Measurements from ENCODE around the gene DTNBP1.
"Not testable (repeated sequence)": the region's sequence is repeated elsewhere in the genome, so short reads cannot be mapped to it uniquely, and the experiment has no call there.

The DTNBP1 gene

GRCh38 chr6:15666896-15667295 is 4.1 kb upstream of the DTNBP1 start:
- not testable (repeated sequence) for DNase-seq (ENCODE audit: low read depth)

DNA sequence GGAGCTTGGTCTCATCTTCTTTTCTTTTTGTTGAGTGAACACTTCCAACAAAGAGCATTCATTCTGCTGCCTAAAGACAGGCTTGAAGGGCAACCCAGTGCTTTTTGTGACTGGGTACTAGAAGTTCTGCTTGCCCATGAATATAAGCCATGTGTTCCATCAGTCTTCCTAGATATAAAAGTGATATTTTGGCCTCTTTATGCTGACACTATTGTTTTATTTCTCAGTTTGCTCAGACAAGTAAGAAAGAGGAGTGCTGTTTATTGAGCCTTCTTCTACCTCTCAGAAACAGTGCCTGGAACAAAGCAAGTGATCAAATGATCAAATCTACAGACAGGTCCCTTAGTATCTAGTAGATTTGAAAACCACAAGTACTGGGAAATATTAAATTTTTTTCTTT is 2.4 kb upstream of the DTNBP1 start:
- no peak for DNase-seq (ENCODE audit: low read depth)

GRCh38 chr6:15663130-15663871 is 473 bp upstream of the DTNBP1 start:
- no peak for DNase-seq (ENCODE audit: low read depth)

DNA sequence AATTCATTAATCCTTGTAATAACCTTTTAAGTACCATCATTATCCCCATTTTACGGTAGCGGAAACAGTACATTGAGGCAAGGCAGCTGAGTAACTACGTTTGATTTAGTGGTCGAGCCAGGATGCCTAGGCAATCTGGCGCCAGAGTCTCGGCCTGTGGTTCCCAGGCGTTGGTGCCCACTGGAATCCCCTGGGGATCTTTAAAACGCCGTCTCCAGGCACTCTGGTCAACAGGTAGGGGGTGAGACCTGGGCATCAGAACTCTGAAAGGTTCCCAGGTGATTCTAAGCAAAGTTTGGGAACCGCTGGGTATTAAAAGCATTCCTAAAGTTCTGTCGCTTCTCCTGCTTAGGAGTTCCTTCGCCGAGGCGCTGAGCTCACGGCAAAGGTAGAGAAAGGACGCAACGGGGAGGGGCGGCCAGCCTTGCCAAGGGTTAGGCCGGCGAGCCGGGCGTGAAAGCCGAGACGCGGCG is 939 bp downstream of the DTNBP1 start:
- no peak for DNase-seq (ENCODE audit: low read depth)

- no peak for DNase-seq (ENCODE audit: low read depth)
Observed at GRCh38 chr6:15659181-15659580, 3.6 kb downstream of the DTNBP1 start.

GRCh38 chr6:15658181-15658744 is 4.6 kb downstream of the DTNBP1 start:
- DNase-seq (ENCODE audit: low read depth): no peak

DNA sequence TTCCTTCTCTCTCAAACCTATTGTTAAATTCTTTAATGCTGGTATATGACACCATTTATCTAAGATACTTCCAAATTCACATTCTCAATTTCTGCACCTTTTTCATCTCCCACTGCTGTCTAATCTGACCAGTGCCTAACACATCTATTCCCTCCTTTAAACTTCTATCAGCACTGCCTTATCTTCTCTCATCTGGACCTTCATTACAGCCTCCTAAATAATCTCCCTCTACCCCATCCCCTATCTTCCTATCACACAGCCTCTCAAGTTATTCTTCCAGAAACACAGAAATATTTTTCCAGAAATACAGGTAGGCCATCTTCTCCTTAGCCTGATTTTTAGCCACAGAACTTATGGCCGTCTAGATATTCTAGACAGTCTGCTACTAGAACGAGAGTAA is 5.5 kb downstream of the DTNBP1 start:
- DNase-seq (ENCODE audit: low read depth): no peak

- DNase-seq (ENCODE audit: low read depth): no peak
Observed at GRCh38 chr6:15656145-15656544, 6.7 kb downstream of the DTNBP1 start.

DNA sequence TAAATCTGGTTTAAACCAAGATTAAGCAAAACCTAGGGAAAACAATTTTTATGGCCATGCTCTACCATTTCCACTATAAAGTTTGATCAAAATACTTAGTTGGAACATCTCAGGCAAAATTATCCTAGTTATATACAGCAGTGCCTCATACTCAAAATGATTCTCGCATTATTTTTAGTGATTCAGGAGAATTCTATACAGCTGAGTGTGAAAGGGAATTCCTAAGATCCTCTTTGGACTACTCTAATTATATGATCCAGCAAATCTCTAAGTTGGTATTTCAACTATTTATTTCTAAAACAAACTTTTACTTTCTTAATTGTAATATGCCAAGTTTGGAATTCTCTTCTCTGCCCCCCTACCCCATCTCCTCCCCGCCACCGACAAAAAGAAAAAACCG is 8.6 kb downstream of the DTNBP1 start:
- DNase-seq (ENCODE audit: low read depth): no peak

GRCh38 chr6:15653581-15653980 is 9.2 kb downstream of the DTNBP1 start:
- DNase-seq (ENCODE audit: low read depth): no peak

- peak; percentile 37 for DNase-seq (ENCODE audit: low read depth)
Observed at GRCh38 chr6:15650004-15650559, 12.7 kb downstream of the DTNBP1 start.

GRCh38 chr6:15644904-15645303 is 17.9 kb downstream of the DTNBP1 start:
- no peak for DNase-seq (ENCODE audit: low read depth)

DNA sequence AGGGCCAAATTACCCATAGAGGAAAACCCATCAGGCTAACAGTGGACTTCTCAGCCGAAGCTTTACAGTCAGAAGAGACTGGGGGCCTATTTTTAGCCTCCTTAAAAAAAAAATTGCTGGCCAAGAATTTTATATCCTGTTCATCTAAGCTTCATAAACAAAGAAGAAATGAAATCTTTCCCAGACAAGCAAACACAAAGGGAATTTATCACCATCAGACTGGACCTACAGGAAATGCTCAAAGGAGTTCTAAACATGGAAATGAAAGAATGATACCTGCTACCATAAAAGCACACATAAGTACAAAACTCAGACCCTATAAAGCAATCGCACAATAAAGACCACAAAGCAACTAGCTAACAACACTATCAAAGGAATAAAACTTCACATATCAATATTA is 19.3 kb downstream of the DTNBP1 start:
- DNase-seq (ENCODE audit: low read depth): no peak

DNA sequence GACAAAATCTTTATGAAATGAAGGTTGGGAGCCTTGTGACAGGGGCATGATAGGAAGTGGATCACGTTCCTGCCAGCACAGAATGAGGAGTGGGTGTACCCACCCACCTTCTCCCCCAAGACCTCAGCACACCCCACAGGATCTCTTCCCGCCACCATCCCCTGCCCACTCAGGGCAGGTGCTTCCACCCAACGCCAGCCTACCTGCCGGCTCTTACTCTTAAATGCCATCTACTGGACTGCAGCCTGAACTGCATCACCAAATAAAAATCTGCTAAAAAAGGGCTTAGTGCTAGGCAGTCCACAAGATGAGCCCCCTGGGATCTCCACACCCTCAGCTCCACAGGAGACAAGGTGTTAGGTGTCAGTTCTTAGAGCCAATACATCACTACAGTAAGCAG is 20.6 kb downstream of the DTNBP1 start:
- no peak for DNase-seq (ENCODE audit: low read depth)

- no peak for DNase-seq (ENCODE audit: low read depth)
Observed at GRCh38 chr6:15638373-15638772, 24.5 kb downstream of the DTNBP1 start.

DNA sequence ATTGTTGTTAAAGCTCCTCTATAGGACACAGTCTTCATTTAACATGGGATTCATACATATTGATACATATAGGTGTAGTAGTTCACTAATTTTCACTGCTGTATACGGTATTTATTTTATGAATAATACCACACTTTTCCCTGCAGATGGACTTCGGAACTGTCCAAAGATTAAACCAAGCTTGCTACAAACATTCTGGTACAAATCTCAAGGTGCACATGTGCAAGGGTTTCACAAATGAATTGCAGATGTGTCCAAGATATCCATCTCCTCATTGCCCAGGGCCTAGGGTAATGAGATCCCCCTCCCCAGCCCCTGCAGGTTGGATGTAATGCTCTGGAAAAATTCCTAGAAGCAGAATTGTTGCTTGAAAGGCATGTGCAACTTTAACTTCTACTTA is 31.4 kb downstream of the DTNBP1 start:
- no peak for DNase-seq (ENCODE audit: low read depth)

DNA sequence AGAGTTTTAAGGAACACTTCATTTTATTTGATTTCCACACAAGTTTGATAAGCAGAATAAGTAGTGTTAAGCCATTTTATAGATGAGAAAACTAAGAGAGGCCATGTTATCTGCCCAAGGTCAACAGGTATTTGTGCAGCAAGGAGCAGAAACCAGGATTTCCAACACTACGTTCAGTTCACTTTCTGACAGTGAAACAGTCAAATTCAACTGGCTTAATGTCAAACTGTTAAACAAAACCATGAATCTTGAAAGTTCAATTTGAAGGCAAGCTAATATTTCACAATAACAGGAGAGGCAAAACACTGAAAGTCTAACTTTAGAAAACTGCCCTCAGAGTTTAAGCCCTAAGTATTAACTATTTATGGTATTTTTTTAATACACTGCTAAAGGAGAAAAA is 32.6 kb downstream of the DTNBP1 start:
- DNase-seq (ENCODE audit: low read depth): no peak

DNA sequence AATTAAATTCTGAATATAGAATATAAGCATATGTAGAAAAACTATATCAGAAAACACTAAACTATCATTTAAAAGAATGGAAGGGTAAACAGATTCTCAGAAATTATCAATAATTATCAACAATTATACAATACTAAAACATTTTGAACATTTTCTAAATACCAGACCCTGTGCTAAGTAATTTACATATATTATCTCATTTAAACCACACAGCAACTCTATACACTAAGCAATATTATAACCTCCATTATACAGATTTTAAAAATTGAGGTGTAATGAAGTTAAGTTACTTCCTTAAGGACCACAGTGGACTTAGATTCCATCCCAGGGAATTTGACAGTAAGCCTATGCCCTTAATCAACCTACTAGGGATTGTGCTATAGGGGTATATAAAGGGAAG is 33.3 kb downstream of the DTNBP1 start:
- DNase-seq (ENCODE audit: low read depth): no peak

DNA sequence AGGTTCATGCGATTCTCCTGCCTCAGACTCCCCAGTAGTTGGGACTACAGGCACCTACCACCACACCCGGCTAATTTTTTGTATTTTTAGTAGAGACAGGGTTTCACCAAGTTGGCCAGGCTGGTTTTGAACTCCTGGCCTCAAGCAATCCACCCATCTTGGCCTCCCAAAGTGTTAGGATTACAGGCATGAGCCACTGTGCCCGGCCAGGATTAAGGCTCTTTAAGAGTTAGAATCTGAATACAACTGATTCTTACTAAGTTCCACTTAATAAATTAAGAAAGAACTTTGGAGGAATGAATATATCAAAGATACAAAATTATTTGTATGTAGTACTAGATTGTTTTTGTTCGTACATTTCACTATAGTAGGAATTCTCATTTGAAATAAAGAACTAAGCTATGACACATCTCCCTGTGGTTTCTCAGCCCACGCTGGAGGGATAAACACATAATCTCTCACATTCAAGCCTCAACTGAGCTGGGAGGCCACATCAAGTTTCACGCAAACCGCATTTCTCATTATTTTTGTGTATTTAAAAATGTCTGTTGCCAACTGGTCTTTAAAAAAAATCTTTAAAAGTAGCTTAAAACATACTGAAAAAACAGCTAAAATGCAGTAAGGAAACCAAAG is 34.2 kb downstream of the DTNBP1 start:
- peak; percentile 77 for DNase-seq (ENCODE audit: low read depth)

- DNase-seq (ENCODE audit: low read depth): no peak
Observed at GRCh38 chr6:15627821-15628220, 35.0 kb downstream of the DTNBP1 start.

DNA sequence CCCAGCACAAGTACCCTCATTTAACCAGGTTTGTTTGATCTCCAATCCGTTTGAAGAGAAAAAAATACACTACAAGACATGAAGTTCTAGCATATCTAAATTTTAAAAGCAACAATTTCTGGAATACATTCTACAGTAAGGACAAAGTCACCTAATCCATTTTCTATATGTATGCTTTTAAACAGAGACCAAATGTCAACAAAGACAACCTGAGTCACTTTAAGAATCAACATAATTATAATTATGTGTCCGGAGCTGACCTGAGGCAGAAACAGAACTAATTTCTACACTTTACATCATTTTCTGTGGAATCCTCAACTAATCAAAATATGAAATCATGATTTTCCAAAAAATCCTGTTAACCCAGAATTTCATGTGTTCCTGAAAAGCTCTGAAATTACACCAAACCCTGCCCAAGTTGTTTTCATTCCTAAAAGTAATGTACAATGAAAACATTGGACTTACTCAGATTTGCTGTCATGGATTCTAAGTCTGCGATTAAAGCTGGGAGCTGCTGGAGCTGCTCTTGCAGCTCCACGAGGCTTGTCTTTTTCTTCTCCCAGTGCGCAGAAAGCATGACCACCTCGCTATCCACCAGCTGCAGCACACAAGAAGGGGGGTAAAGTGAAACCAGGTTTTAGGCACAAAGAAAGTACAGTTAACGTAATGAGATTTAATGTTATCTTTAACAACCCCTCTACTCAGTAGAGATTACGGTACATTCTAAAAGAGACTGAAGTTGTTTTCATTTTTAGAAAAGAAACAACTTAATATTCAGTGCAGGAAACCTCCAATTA is 35.8 kb downstream of the DTNBP1 start:
- DNase-seq (ENCODE audit: low read depth): no peak

GRCh38 chr6:15626160-15626559 is 36.7 kb downstream of the DTNBP1 start:
- DNase-seq (ENCODE audit: low read depth): no peak

Data from non-pigmented ciliary epithelial cell (primary cell).